Measurements from ENCODE around the gene LRRC8B.
"Not testable (repeated sequence)": the region's sequence is repeated elsewhere in the genome, so short reads cannot be mapped to it uniquely, and the experiment has no call there.

LRRC8B gene

DNA sequence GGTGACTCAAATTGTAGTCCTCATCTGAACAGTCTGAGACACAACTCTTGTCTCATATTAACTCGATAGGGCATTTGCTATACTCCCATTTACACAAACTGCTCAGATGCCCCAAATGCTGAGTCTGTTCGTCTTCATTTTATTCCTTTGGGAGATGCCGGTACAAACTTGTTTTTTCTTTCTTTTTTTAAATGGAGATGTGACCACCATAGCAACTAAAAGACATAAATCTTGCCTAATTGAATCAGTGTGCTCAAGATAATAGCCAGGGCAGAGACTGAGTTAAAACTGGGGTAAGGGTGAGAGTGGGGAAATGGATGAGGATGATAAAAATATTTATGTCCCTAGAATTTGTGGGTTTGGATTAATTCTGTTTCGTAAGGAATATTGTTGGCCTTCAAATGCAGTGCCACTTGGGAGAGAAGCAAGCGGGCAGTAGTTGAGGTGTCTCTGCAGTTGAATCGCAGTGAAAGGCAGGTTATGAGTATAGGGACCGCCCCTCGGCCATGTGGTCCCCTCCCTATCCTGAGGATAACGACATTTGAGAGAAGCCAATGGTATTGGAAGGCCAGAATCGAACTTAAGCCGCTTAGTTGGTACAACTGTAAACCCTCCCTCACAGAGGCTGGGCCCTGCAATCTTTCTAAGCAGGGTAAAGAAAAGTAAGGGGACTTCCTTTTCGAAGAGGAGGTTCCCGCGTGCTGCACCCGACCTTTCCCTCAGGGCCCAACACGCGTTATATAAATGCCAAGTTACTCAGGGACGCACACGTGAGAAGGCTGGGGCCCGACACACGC lies 859 bp upstream of the LRRC8B start:
- DNase-seq: peak in 2 of 58 donors; percentile 49 to 58

DNA sequence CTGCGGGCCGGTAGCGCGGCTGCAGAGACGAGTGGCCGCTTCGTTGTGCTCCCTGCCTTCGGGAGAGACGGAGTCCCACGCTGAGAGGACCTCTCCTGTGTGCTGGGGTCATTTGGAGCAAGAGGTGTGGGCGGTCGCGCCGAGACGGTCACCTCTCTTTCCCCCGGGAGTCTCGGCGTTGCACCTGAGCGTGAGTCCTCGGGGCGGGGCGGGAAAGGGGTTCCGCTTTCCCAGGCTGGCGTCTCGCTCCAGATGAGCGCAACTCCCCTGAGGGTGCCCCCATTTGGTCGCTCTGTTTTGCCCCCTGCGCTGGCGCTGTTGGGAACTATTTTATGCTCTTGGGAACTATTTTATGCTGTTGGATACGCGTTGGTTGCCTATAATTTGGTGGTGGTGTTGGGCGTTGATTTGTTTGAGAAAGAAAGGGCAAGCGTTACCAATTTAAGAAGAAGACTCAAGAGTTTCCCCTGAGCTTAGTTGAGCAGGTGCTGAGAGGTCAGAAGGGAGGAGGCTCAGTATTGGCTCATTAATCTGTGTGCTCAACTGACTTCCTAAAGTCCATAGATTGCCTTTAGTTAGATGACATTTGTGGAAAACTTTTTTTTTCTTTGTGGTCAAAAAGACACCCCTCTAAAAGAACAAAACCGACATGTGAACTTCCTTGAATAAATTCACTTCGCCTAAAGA lies 683 bp downstream of the LRRC8B start:
- peak in 24 of 58 donors; percentile 17 to 66 (median 43) for DNase-seq

DNA sequence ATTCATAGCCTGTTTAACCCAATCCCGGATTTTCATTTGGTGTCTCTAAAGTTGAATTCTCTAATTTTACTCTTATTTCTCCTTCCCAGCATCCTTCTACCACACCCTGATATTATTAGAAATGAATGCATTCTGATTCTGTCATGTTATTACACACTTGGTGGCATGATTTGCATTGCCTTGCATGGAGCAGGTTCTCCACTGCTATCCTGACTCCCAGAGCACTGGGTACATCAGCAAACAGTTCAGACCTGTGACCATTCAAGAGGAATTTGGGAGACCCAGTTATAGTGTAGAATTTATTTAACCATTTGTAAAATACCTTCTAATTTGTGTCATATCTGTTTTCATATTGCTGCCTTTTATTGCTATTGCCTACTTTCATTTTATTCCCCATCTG lies 2.6 kb downstream of the LRRC8B start:
- DNase-seq: no peak

DNA sequence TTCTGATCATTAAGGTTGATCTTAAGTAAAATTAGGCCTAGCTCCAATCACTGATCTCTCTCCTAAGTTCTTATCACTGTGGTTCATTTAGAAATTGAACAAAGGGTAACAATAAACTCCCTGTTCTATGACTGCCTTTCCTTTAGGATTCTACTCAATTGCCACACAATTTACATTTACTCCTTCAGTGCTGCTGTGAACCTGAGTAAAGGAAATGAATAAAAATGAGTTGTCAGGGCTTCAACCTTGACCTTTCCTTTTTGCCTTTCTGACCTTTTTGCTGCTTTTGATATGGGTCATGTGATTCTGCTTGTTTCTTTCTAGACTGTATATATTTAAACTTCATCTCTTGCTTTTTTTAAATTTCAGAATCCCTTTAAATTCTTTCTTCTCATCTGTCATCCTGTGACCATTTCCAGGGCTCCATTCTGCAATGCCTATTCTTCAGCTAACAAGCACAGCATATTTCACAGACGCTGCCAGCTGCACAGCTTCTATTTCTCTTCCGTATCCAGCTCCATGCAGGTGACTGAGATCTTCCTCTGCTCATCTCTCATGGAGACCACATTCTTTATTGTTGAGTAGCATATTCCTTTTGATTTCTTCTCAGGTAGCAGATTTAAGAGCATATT lies 3.2 kb downstream of the LRRC8B start:
- peak in 1 of 58 donors; percentile 17 for DNase-seq

DNA sequence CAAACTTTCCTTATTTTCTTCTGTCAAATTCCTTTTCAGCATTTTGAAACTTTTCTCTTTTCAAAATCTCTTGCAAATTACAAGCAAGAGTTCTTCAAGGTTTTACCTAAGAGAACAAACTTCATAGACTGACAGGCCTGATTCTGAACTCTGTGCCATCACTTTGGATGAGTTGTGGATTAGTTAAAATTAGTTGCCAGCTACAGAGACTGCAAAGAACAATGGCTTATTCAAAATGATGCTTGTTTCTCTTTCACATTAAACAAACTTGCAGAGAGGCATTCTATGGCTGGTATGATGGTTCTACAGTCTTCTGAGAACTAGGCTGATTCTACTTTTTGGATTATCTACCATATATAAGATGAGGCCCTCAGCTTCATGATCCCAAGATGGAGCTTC lies 3.8 kb downstream of the LRRC8B start:
- peak in 1 of 58 donors; percentile 26 for DNase-seq

DNA sequence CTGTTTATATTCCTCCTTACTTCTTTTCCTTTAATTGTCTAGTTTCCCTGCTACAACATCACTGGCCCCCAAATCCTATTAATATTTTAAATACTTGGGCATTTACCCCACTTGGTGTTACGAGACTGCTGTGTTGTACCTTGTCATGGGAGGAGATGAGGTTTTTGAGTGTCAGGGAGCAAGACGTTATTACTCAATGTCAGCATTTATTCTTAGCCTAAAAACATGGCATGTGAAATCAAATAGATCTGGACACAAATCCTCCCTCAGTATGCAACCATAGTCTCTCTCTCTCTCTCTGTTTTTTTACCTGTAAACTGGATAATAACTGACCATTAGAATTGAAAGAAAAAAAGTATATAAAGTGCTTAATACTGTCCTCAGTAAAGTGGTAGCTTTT lies 4.6 kb downstream of the LRRC8B start:
- no peak for DNase-seq

DNA sequence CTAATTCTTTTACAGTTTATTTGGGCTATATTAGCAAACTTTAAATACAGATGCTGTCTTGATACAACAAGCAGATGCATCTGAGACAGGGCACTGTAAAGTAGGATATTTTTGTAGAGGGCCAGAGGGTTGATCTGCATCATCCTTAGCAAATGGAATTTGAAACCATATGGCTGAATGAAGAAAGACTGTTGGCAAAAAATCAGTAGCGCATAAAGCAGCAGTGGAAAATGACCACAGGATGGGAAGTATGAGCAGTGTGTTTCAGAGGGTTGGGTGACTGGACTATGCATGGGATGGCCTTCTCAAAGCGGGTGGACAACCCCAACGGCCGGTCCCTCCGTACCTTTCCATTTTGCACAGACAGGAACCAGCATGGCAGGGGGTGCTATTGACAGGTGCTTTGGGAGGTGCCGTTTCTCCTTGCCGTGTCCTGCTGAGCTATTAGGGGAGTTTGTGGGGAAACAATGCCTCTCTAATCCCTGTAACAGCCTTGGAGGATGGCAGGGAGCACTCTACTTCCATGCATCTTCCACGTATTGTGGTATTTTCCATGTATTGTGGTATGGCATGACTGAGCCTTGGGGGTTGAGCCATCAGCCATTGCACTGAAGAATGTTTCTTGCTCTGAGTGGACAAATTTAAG lies 5.9 kb downstream of the LRRC8B start:
- DNase-seq: no peak

DNA sequence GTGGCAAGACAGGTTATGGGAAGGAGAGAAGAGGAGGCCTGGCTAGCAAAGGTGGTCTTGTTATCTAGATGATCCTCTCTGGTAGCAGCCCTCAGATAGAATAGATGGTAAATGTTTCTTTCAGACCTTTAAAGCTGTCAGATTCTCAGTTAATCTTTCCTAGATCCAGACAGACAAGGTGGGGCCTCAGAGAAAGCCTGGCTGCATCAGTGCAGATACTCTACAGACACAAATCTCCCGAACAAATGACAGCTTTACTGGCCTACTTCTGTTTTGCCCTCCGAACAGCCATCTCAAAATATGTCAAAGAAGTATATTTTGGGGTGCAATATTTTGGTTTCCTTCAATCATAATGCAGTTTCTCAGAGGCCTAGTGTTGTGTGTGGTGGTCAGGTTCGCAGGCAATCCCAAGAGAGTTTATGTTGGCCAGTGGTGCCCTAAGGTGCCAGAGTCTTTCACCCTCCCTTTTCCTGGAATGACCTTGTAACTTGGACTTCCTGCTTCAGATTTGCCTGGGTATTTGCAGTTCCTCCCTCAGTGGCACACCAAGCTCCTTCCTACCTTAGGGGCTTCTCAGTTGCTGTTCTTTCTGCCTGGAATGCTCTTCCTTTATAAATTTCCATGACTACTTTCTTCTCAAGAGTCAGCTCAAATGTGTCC lies 7.0 kb downstream of the LRRC8B start:
- no peak for DNase-seq

DNA sequence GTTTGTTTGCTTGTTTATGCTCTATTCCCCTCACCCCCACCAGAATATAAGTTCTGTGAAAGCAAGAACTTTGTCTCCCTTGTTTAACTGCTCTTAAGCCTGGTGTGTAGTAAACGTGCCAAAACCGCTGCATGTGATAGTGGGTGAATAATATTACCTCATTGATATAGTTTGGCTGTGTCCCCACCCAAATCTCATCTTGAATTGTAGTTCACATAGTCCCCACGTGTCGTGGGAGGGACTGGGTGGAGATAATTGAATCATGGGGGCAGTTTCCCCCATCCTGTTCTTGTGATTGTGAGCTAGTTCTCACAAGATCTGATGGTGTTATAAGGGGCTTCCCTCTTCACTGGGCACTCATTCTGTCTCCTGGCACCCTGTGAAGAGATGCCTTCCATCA lies 7.6 kb downstream of the LRRC8B start:
- DNase-seq: no peak

DNA sequence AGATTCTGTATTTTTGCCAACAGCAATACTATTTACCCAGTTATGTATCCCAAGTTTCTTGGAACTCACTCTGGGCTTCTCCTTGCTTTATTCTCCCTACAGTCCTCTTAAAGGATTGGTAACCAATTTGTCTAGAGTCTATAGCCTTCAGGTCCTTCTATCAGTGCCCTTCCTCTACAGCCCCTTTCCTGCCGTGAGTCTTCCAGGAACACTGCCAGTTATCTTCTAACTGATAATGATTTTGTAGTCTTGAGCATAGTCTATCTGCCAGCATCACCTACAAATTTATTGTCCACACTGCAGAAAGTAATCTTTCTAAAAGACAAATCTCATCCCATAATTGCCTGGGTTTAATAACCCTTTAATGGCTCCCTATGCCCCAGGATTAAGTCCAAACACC lies 8.2 kb downstream of the LRRC8B start:
- no peak for DNase-seq

DNA sequence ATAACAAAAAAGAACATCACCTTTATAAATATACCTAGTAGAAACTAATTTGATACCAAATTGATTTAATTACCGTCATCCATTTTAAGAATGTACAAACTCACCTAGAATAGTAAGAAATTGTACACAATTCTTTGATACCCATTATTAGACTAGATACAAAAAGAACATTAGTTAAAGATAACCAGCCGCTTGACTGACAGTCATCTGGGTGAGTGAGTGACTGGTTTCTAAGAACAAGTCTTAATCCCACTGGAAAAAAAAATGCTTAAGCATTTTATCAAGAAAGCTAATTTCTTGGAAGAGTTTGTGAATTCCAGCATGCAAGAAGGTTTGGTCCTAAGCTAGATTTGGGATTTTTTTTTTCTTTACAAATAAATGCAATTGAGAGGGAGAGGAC lies 10.9 kb downstream of the LRRC8B start:
- no peak for DNase-seq

DNA sequence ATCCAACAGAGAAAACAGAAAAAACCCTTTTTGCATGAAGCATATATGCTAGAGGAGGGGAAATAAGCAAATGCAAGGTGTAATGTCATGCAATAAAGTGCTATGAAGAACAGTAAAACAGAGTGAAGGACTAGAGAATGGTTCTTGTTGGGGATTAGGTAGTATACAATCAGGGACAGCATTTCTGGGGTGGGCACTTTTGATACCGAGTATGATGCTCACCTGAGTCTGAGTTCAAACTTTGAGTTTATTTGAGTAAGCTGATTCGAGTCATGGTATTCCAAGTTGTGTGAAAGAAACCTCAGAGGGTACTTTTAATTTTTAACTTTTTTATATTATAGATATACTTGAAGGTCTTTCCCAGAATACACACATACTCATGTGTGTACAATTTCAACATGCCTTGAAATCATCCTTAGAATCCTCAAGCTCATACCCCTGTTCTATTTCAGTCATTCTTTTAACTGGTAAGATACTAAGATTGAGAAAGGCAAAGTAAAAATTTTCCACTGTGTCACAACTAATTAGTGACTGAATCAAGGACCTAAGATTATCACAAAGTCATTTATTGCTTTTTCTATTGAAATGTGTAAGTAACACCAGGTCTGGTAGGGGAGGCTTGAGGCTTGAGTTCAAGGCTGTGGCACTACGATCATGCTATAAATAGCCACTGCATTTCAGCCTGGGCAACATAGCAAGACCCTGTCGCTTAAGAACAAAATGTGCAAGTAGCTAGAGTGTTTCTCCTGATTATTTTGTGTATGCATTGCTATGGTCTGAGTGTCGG lies 12.1 kb downstream of the LRRC8B start:
- DNase-seq: no peak

DNA sequence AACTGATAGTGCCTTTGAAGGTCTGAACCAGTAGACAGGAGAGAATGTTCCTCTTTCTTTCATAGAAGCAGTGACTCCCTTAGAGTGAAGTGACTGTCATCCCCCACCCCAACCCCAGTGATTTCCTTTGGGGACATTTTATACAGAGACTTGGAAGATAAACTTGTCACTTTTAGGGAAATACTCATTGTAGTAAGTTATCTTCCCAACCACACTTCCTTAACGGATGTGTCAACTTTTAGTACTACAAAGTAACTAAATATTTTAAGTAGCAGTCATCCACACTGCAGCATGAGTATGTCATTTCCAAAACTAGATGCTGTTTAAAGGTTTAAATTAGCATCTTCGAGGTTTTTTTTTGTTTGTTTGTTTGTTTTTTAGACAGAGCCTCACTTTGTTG lies 13.7 kb downstream of the LRRC8B start:
- DNase-seq: no peak

DNA sequence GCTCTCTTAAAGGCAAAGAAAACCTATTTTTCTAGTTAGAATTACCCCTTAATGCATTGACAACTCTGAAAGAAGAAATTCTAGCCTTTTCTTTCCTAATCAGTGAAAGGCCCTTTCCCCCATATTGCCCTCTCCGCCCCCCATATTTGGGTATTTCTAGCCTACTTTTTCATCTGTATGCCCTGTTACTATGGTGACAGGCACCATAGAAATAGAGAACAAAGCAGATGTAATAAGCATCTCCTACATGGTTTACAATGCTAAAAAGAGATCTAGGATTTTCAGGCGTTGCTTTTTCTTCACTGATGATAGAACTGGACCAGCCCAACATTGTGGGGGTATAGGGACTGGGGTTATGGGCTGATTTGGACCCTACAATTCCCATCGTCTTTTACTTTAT lies 14.5 kb downstream of the LRRC8B start:
- no peak for DNase-seq

DNA sequence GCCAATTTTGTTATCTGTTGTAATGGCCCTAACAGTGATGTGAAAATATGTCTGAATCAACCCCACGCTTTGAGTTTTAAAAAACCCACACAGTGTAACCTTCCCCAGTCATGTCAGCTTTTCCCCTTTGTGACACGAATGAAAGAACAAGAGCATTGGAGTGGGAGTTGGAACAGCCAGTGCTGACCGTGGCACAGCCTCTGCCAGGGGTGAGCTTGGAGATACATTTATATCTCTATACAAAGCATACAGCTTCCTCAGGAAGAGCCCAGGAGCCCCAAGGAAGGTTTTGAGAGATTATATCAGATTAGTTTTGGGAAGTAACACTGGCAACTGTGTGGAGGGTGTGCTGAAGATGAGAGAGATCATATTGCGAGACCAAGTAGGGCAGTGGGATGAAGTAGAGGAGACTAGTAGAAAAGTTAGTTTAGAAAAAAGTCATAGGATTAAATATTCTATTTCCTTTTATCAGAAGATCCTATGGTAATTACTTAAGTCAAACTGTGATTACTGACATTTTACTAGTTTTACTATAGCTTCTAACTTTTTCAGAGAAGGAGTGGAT lies 15.9 kb downstream of the LRRC8B start:
- no peak for DNase-seq

DNA sequence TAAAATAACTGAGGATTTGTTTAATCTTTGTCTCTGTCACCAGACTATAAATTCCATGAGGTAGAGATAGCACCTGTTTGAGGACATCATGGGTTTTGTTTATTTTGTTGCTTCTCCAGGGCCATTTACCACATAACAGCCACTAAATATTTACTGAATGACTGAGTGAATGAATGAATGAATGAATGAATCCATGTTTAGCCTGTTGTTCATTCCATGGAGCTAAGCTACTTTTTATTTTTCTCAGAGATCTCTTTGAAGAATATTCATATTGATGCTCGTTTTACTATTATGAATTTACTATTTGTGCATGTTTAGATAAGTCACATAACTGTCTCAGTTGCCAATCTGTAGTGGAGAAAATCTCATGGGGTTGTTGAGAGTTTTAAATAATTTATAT lies 17.7 kb downstream of the LRRC8B start:
- DNase-seq: no peak

DNA sequence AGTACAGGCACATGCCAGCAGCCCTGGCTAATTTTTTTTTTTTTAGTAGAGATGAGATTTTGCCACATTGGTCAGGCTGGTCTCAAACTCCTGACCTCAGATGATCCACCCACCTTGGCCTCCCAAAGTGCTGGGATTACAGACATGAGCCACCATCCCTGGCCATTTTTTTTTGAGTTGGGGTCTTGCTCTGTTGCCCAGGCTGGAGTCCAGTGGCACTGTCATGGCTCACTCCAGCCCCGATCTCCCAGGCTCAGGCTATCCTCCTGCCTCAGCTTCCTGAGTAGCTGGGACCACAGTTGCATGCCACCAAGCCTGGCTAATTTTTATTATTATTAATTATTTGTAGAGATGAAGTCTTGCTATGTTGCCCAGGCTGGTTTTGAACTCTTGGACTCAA lies 19.0 kb downstream of the LRRC8B start:
- DNase-seq: not testable (repeated sequence)

DNA sequence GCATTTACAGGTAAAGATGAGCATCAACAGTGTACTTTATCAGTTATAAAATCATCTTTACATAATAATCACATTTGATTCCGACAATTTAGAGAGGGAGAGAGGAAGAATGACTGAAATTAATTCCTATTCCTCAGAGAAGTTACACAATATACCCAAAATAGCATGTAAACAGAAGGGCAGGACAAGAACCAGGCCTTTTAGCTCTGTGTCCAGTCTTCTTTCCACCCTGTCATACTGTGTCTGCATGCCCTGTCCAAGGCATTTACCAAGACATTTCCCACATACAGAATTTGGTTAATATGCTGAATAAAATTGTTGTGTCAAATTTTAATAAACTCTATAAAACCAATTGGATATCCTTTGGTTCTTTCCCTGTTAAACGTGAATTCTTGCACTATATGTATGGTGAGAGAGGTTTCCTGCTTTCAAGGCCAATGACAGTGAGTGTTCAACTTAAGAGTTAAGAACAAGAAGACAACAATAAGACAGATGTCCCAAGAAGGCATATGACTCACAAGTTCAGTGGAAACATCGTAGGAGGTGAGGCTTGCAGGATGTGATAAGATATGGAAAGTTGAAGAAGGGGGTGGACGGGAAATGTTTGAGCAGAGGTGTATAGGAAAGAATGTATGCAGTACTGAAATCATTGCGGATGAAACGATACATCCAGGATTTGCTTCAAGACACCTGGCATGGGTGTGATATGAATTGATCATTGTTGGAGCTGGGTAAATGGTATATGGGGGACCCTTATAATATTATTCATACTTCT lies 20.8 kb downstream of the LRRC8B start:
- peak in 3 of 58 donors; percentile 20 to 69 (median 42) for DNase-seq
